Kidney glomerular epithelial cell (primary cell): Measurements from ENCODE around the gene UBAP2.

Experiments used
- DNase-seq: peaks from one replicate; lab custom pipeline; 2025; lab: John Stamatoyannopoulos, UW

The UBAP2 gene

GRCh38 chr9:33924978-33925797 is 123.5 kb downstream of the UBAP2 start:
- DNase-seq: peak; percentile 45

- no peak for DNase-seq
Measured at GRCh38 chr9:33923998-33924701, 124.5 kb downstream of the UBAP2 start.

GRCh38 chr9:33923079-33923478 is 125.6 kb downstream of the UBAP2 start:
- DNase-seq: no peak

- no peak for DNase-seq
Measured at GRCh38 chr9:33921967-33922895, 126.5 kb downstream of the UBAP2 start.

- no peak for DNase-seq
Measured at GRCh38 chr9:33919276-33919897, 129.3 kb downstream of the UBAP2 start.

- no peak for DNase-seq
Measured at GRCh38 chr9:33917036-33917435, 131.7 kb downstream of the UBAP2 start.

- no peak for DNase-seq
Measured at GRCh38 chr9:33914887-33915628, 133.6 kb downstream of the UBAP2 start.

GRCh38 chr9:33913541-33913940 is 135.1 kb downstream of the UBAP2 start:
- no peak for DNase-seq

- DNase-seq: no peak
Measured at GRCh38 chr9:33908749-33909148, 139.9 kb downstream of the UBAP2 start.

GRCh38 chr9:33908114-33908513 is 140.6 kb downstream of the UBAP2 start:
- DNase-seq: no peak

- DNase-seq: no peak
Measured at GRCh38 chr9:33907347-33907746, 141.3 kb downstream of the UBAP2 start.

GRCh38 chr9:33906769-33907168 is 141.9 kb downstream of the UBAP2 start:
- no peak for DNase-seq

- no peak for DNase-seq
Measured at GRCh38 chr9:33905137-33905536, 143.6 kb downstream of the UBAP2 start.

- no peak for DNase-seq
Measured at GRCh38 chr9:33903157-33903780, 145.4 kb downstream of the UBAP2 start.

- no peak for DNase-seq
Measured at GRCh38 chr9:33894316-33894715, 154.4 kb downstream of the UBAP2 start.

GRCh38 chr9:33893861-33894260 is 154.8 kb downstream of the UBAP2 start:
- DNase-seq: no peak

GRCh38 chr9:33885948-33886347 is 162.7 kb downstream of the UBAP2 start:
- DNase-seq: no peak

- peak; percentile 50 for DNase-seq
Measured at GRCh38 chr9:33884856-33885701, 163.6 kb downstream of the UBAP2 start.

- DNase-seq: peak; percentile 34
Measured at GRCh38 chr9:33881635-33882034, 167.1 kb downstream of the UBAP2 start.
